AG04449 (cell line): ENCODE results near the gene DCANP1.

Experiments used
- CTCF ChIA-PET: fragments of 350-600 bp; formaldehyde crosslinking; extraction: SDS; loops from one replicate; lab custom pipeline; 2021; ENCODE audit warnings: antibody characterized with exemption; lab: Yijun Ruan, JAX
- POLR2A ChIA-PET: fragments of 400-600, 350-600 bp; formaldehyde crosslinking; extraction: SDS; loops from one replicate; lab custom pipeline; 2020; ENCODE audit warnings: antibody characterized with exemption, inconsistent platforms; lab: Yijun Ruan, JAX
- DNase-seq: peaks from one replicate; pipeline ENCODE4 v3.0.0-alpha.2; 2010; ENCODE audit warnings: low read depth, low spot score
- H3K4me3 ChIP-seq: 2 replicates; pipeline ENCODE4 v1.5.1; 2011; ENCODE audit warnings: low read depth, mild to moderate bottlenecking, control low read depth, low read length
- TF ChIP-seq, protein P1 (sequence below): IDR thresholded peaks from one replicate; pipeline ENCODE4 v1.5.1; 2011; ENCODE audit warnings: mild to moderate bottlenecking, moderate library complexity, low read length, control low read depth, inconsistent platforms; ENCODE audit not compliant: insufficient read depth; ENCODE audit errors: missing control alignments

The DCANP1 gene

GRCh38 chr5:135460246-135461033, 13.3 kb upstream of the DCANP1 start:
- POLR2A ChIA-PET, result no interaction called here
- H3K4me3 ChIP-seq, result no peak overlapping the region
- TF ChIP-seq, protein P1, sequence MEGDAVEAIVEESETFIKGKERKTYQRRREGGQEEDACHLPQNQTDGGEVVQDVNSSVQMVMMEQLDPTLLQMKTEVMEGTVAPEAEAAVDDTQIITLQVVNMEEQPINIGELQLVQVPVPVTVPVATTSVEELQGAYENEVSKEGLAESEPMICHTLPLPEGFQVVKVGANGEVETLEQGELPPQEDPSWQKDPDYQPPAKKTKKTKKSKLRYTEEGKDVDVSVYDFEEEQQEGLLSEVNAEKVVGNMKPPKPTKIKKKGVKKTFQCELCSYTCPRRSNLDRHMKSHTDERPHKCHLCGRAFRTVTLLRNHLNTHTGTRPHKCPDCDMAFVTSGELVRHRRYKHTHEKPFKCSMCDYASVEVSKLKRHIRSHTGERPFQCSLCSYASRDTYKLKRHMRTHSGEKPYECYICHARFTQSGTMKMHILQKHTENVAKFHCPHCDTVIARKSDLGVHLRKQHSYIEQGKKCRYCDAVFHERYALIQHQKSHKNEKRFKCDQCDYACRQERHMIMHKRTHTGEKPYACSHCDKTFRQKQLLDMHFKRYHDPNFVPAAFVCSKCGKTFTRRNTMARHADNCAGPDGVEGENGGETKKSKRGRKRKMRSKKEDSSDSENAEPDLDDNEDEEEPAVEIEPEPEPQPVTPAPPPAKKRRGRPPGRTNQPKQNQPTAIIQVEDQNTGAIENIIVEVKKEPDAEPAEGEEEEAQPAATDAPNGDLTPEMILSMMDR, result no peak
- no peak for DNase-seq
- CTCF ChIA-PET, result interaction anchor here (0.6 to 37.5 kb wide), 13 partner anchors 8 to 135 kb away, joined by 3 to 2422 read pairs (median 14); partner anchors contain the start of genes CXCL14, DCANP1 and TIFAB

DNA sequence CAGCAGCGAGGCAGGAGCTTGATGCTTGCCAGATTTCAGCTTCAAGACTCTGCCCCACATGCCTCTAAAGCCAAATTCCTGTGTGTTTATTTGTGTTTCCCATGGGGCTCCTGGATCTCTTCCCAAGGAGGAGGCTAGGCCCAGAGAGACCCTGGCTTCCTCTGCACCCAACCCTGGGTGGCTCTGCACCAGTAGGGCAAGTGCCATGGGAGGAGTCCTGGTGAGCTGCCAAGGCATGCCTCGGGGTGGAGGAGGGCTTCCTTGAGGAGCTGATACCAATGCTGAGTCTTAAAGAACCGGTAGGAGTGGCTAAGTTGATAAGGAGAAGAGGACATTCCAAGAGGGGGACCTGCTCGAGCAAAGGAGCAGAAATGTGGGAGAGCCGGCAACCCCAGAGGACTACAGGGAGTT, 11.8 kb upstream of the DCANP1 start:
- ChIA-PET POLR2A (no interaction called here), CTCF (interaction anchor here (0.7 to 37.5 kb wide), 19 partner anchors 6 to 369 kb away, joined by 3 to 2422 read pairs (median 11); partner anchors contain the start of genes CXCL14 and DCANP1)
- TF ChIP-seq, protein P1, result no peak
- no peak overlapping the region for H3K4me3 ChIP-seq
- DNase-seq, result no peak

DNA sequence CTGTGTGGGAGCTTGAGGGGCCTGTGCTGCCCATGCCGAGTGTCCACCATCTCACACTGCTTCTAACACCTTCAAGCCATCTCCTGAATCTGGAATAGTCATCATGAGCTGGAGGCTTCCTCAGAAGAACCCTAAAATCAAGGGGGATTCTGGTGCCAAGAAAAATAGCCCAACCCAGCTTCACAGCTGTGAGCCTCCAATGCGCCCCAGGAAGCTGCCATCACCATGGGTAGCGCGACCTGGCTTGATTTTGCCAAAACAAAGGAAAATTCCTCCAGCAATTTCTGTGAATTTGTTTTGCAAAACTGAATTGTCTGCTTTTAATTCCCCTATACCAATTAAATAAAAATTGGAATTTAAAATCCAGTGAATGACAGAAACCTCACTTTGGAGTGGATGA, 11.2 kb upstream of the DCANP1 start:
- no peak overlapping the region for H3K4me3 ChIP-seq
- TF ChIP-seq, protein P1, result no peak
- no peak for DNase-seq
- CTCF ChIA-PET, result interaction anchor here (0.7 to 37.5 kb wide), 27 partner anchors 7 to 377 kb away, joined by 3 to 2422 read pairs (median 6); partner anchors contain the start of genes CXCL14 and DCANP1
- POLR2A ChIA-PET, result no interaction called here

GRCh38 chr5:135457424-135458071, 10.4 kb upstream of the DCANP1 start:
- POLR2A ChIA-PET, result no interaction called here
- CTCF ChIA-PET, result interaction anchor here (0.6 to 37.5 kb wide), 34 partner anchors 8 to 377 kb away, joined by 3 to 2422 read pairs (median 5); partner anchors contain the start of genes CXCL14 and DCANP1
- TF ChIP-seq, protein P1, result peak; percentile 87
- no peak overlapping the region for H3K4me3 ChIP-seq
- DNase-seq, result no peak

GRCh38 chr5:135456238-135457099, 9.3 kb upstream of the DCANP1 start:
- CTCF ChIA-PET, result interaction anchor here (0.9 to 37.5 kb wide), 14 partner anchors 9 to 247 kb away, joined by 3 to 2422 read pairs (median 12); partner anchors contain the start of genes CXCL14 and DCANP1

More at GRCh38 chr5:135456238-135457099, 9.3 kb upstream of the DCANP1 start:
- H3K4me3 ChIP-seq, result no peak overlapping the region
- DNase-seq, result no peak
- TF ChIP-seq, protein P1, result no peak
- POLR2A ChIA-PET, result no interaction called here
